Adrenal gland (tissue), 5 donors: ENCODE data around the gene PLK1.

ENCODE experiments used
- POLR2A ChIP-seq, 2 donors: fragments of 450-650 bp; IDR thresholded peaks; one replicate each; pipeline ENCODE4 v1.6.1; 2017; ENCODE audit warnings: antibody characterized with exemption in 2 of 2, mild to moderate bottlenecking in 2 of 2, moderate library complexity in 1 of 2
- TF ChIP-seq, protein P1 (sequence below), 6 experiments: fragments of 450-650 bp in 4 of 6; fragments of 200-600 bp in 2 of 6; sonication (generic) in 1 of 6; IDR thresholded peaks; 1 replicate in 5 of 6; 2 replicates in 1 of 6; pipeline versions ENCODE4 v1.5.1 to v1.8.0; 2016 to 2021; ENCODE audit warnings: antibody characterized with exemption in 6 of 6, mild to moderate bottlenecking in 2 of 6, moderate library complexity in 1 of 6
- donor health status: DM: no; HTN: no; CAD: no.

DNA sequence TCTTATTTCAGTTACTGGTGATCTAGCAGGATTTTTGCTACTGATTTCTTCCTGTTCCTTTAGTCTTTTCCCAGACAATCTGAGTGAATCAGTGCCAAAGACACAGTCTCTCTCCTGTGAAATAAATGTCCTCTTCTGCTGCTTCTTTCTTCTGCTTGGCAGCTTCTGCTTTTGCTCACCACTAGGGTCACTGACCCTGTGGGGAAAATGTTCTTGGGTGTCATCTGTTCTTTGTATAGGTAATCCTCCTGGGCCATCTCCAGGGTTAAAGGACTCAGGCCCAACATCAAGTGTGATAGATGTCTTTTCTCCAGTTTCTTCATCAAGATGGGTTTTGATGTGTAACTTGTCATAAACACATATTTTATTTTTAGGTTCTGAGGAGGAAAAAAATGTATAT lies 42.7 kb upstream of the PLK1 start:
- TF ChIP-seq, protein P1, sequence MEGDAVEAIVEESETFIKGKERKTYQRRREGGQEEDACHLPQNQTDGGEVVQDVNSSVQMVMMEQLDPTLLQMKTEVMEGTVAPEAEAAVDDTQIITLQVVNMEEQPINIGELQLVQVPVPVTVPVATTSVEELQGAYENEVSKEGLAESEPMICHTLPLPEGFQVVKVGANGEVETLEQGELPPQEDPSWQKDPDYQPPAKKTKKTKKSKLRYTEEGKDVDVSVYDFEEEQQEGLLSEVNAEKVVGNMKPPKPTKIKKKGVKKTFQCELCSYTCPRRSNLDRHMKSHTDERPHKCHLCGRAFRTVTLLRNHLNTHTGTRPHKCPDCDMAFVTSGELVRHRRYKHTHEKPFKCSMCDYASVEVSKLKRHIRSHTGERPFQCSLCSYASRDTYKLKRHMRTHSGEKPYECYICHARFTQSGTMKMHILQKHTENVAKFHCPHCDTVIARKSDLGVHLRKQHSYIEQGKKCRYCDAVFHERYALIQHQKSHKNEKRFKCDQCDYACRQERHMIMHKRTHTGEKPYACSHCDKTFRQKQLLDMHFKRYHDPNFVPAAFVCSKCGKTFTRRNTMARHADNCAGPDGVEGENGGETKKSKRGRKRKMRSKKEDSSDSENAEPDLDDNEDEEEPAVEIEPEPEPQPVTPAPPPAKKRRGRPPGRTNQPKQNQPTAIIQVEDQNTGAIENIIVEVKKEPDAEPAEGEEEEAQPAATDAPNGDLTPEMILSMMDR (IDR thresholded peaks at IDR 0.05), result no peak
- no peak for TF ChIP-seq POLR2A (IDR thresholded peaks at IDR 0.05)
